ENCODE measurements around the gene GLT8D1.

GLT8D1 gene

DNA sequence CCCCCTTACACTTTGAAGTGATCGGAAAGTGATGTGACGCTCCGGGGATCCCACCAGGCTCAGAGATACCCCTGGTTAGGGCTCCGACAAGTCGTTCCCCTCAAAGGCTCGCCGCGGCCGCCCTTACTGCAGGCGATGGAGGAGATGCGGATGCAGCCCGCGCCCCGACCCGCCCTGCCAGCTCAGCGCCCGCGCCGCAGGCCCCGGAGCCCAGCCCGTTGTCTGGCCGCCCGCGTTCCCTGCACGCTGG lies 228 bp downstream of the GLT8D1 start:
- DNase-seq (ENCODE audit: insufficient read length) (no peak), FAIRE-seq (no peak)
- TF ChIP-seq TAF1 (IDR thresholded peaks at IDR 0.05; ENCODE audit: borderline replicate concordance, low read depth, low read length) (no peak), POLR2A (IDR thresholded peaks at IDR 0.05; ENCODE audit: low read depth, low read length) (no peak), POLR2AphosphoS5 (IDR thresholded peaks at IDR 0.05; ENCODE audit: low read depth, low read length) (no peak)

DNA sequence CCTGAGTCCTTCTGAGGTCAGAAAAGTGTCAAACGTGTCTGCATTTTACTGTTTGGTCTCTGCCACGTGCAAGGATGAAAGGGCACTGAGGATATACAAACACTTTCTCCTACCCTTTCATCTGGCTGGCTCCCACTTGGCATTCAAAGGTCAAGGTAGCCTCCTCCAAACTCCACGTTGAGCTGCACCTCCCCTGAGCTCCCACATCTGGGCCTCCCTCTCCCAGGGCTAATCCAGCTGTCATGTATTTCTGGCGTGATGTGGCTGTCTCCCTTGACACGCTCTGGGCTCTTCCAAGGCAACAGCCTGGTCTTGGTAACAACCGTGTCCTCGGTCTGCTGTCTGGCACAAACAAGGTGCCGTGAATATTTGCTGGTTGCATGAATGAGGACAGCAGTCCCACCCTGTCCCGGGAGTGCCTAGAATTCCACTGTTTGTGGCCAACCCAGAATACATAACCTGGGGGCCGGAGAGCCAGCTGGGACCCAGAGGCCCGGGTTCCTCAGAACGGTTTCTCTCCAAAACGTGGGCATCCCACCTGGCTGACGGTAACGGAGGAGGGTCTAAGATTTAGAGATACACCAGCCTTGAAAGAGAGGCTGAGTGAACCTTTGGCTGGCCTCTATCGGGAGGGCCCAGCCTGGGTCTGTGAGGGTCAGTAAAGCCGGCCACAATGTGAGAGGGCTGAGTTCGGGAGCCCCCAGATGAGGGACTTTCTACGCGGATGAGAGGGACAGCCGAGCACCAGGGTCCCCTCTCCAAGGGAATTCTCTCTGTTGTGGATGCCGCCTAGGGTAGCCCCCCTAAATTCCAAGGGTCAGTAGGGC lies 767 bp downstream of the GLT8D1 start:
- no peak for DNase-seq (ENCODE audit: insufficient read length)
- FAIRE-seq = peak; percentile 61
- no peak for TF ChIP-seq POLR2A (IDR thresholded peaks at IDR 0.05; ENCODE audit: low read depth, low read length)
- TF ChIP-seq POLR2AphosphoS5 (IDR thresholded peaks at IDR 0.05; ENCODE audit: low read depth, low read length) = no peak
- TF ChIP-seq TAF1 (IDR thresholded peaks at IDR 0.05; ENCODE audit: borderline replicate concordance, low read depth, low read length) = no peak

GRCh38 chr3:52703341-52703740 lies 2.2 kb downstream of the GLT8D1 start:
- DNase-seq (ENCODE audit: insufficient read length) (no peak), FAIRE-seq (no peak)
- TF ChIP-seq POLR2A (IDR thresholded peaks at IDR 0.05; ENCODE audit: low read depth, low read length) = no peak
- TF ChIP-seq POLR2AphosphoS5 (IDR thresholded peaks at IDR 0.05; ENCODE audit: low read depth, low read length) = no peak
- no peak for TF ChIP-seq TAF1 (IDR thresholded peaks at IDR 0.05; ENCODE audit: borderline replicate concordance, low read depth, low read length)

GRCh38 chr3:52697632-52697965 lies 8.0 kb downstream of the GLT8D1 start:
- peak; percentile 42 for FAIRE-seq
- no peak for DNase-seq (ENCODE audit: insufficient read length)
- TF ChIP-seq POLR2AphosphoS5 (IDR thresholded peaks at IDR 0.05; ENCODE audit: low read depth, low read length) (no peak), POLR2A (IDR thresholded peaks at IDR 0.05; ENCODE audit: low read depth, low read length) (peak; percentile 36; the same call in 1 of the 2 replicates)

- no peak for TF ChIP-seq POLR2AphosphoS5 (IDR thresholded peaks at IDR 0.05; ENCODE audit: low read depth, low read length)
- no peak for TF ChIP-seq TAF1 (IDR thresholded peaks at IDR 0.05; ENCODE audit: borderline replicate concordance, low read depth, low read length)
- no peak for TF ChIP-seq POLR2A (IDR thresholded peaks at IDR 0.05; ENCODE audit: low read depth, low read length)
- DNase-seq (ENCODE audit: insufficient read length) = no peak
- FAIRE-seq = peak; percentile 14
Observed at GRCh38 chr3:52696830-52697631, 8.6 kb downstream of the GLT8D1 start.

GRCh38 chr3:52695798-52696671 lies 9.6 kb downstream of the GLT8D1 start:
- peak; percentile 84 for FAIRE-seq
- TF ChIP-seq POLR2AphosphoS5 (IDR thresholded peaks at IDR 0.05; ENCODE audit: low read depth, low read length) (peak; percentile 27; the same call in 1 of the 2 replicates), POLR2A (IDR thresholded peaks at IDR 0.05; ENCODE audit: low read depth, low read length) (peak; percentile 59), TAF1 (IDR thresholded peaks at IDR 0.05; ENCODE audit: borderline replicate concordance, low read depth, low read length) (no peak)
- DNase-seq (ENCODE audit: insufficient read length) = no peak

- FAIRE-seq (no peak), DNase-seq (ENCODE audit: insufficient read length) (no peak)
- TF ChIP-seq POLR2AphosphoS5 (IDR thresholded peaks at IDR 0.05; ENCODE audit: low read depth, low read length) = no peak; the same call in 1 of the 2 replicates
- TF ChIP-seq TAF1 (IDR thresholded peaks at IDR 0.05; ENCODE audit: borderline replicate concordance, low read depth, low read length) = no peak
- TF ChIP-seq POLR2A (IDR thresholded peaks at IDR 0.05; ENCODE audit: low read depth, low read length) = peak; percentile 16; the same call in 1 of the 2 replicates
Observed at GRCh38 chr3:52694528-52695189, 10.9 kb downstream of the GLT8D1 start.

- no peak for DNase-seq (ENCODE audit: insufficient read length)
- no peak for FAIRE-seq
- TF ChIP-seq POLR2A (IDR thresholded peaks at IDR 0.05; ENCODE audit: low read depth, low read length) (no peak), TAF1 (IDR thresholded peaks at IDR 0.05; ENCODE audit: borderline replicate concordance, low read depth, low read length) (no peak), POLR2AphosphoS5 (IDR thresholded peaks at IDR 0.05; ENCODE audit: low read depth, low read length) (no peak)
Observed at GRCh38 chr3:52693071-52693470, 12.5 kb downstream of the GLT8D1 start.

DNA sequence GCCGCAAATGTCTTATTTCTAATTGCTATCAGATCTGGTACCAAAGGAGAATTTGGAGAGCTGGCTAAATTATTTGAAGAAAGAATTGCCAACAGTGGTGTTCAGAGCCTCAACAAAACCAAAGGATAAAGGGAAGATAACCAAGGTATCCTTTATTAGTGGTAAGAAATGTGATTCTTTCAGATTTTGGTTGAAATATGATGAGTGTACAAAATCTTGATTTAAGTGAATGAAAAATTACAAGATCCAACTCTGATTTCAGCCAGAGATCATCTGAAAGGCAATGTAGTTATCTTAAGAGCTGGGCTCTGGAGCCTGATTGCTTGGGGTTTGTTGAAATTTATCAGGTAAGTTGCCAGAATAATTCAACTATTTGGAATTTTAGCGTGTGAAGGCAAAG lies 15.0 kb downstream of the GLT8D1 start:
- TF ChIP-seq POLR2AphosphoS5 (IDR thresholded peaks at IDR 0.05; ENCODE audit: low read depth, low read length) = no peak
- no peak for TF ChIP-seq POLR2A (IDR thresholded peaks at IDR 0.05; ENCODE audit: low read depth, low read length)
- TF ChIP-seq TAF1 (IDR thresholded peaks at IDR 0.05; ENCODE audit: borderline replicate concordance, low read depth, low read length) = no peak
- FAIRE-seq (no peak), DNase-seq (ENCODE audit: insufficient read length) (no peak)

- TF ChIP-seq POLR2AphosphoS5 (IDR thresholded peaks at IDR 0.05; ENCODE audit: low read depth, low read length) (no peak), POLR2A (IDR thresholded peaks at IDR 0.05; ENCODE audit: low read depth, low read length) (no peak), TAF1 (IDR thresholded peaks at IDR 0.05; ENCODE audit: borderline replicate concordance, low read depth, low read length) (no peak)
- no peak for DNase-seq (ENCODE audit: insufficient read length)
- FAIRE-seq = no peak
Observed at GRCh38 chr3:52689151-52689550, 16.4 kb downstream of the GLT8D1 start.

DNA sequence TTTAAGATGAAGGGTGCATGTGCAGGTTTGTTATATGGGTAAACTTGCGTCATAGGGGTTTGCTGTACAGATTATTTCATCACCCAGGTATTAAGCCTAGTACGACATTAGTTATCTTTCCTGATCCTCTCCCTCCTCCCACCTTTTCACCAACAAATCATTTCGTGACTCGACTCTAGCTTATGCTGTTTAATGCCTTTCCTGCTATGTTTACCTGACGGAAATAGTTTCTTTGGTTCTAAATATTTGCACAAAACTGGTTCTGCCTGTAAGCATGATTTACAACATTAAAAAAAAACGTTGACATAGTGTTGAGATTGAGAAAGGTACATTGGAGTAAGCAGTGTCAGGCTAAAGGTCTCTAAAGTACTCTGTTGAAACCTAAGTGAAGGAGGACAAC lies 17.3 kb downstream of the GLT8D1 start:
- FAIRE-seq (no peak), DNase-seq (ENCODE audit: insufficient read length) (no peak)
- TF ChIP-seq POLR2A (IDR thresholded peaks at IDR 0.05; ENCODE audit: low read depth, low read length) (no peak; the same call in 1 of the 2 replicates), POLR2AphosphoS5 (IDR thresholded peaks at IDR 0.05; ENCODE audit: low read depth, low read length) (no peak; the same call in 1 of the 2 replicates), TAF1 (IDR thresholded peaks at IDR 0.05; ENCODE audit: borderline replicate concordance, low read depth, low read length) (no peak)
